Measurements from ENCODE around the gene NALCN.

- TF ChIP-seq POLR2A (IDR thresholded peaks at IDR 0.05; ENCODE audit: low read length) (no peak), GATA1 (IDR thresholded peaks at IDR 0.05; ENCODE audit: low read depth, low read length) (no peak)
These were observed 7.2 kb downstream of the NALCN start for GRCh38 chr13:101408992-101409656.
